ENCODE data around the gene PKNOX2. TPM values are rescaled to one million over a fixed set of nuclear protein-coding genes. Genes with fewer than 3 reads are reported as not detected.

PKNOX2 gene
- total RNA-seq, 2 experiments from 2014 or later = not detected

GRCh38 chr11:125200441-125200840 lies 35.9 kb downstream of the PKNOX2 start:
- ChIA-PET POLR2A (interaction anchor here (0.6 kb wide), 2 partner anchors 12 to 57 kb away, joined by 3 read pairs; no protein-coding TSS in a partner anchor), CTCF (ENCODE audit: unreplicated experiment) (no interaction called here)
- Histone ChIP-seq H4K20me1 (ENCODE audit: insufficient read depth, low read length) (no peaks in the 10 kb centered on the region), H3K4me1 (ENCODE audit: insufficient read depth, low read length, poor library complexity, severe bottlenecking) (no peaks in the 10 kb centered on the region), H3K9me2 (ENCODE audit: insufficient read depth, low read length) (no peaks in the 10 kb centered on the region), H3K27ac (ENCODE audit: low read depth, low read length, poor library complexity, severe bottlenecking) (no peak overlapping the region), H3K4me2 (ENCODE audit: low read length) (no peak overlapping the region), H3K36me3 (ENCODE audit: insufficient read depth, low read length) (no peaks in the 10 kb centered on the region), H2AFZ (ENCODE audit: low read length) (no peak overlapping the region), H3K9me3 (ENCODE audit: low read length) (no peaks in the 10 kb centered on the region), H3K4me3 (ENCODE audit: low read depth, low read length, poor library complexity, severe bottlenecking) (no peak overlapping the region), H3K79me2 (ENCODE audit: insufficient read depth, low read depth, low read length) (no peaks in the 10 kb centered on the region)
- intact Hi-C loops (cut with micrococcal nuclease; ENCODE audit: unreplicated experiment) = no loop called here
- DNase-seq (ENCODE audit: low spot score) = no peak
- TF ChIP-seq EZH2phosphoT487 (IDR thresholded peaks at IDR 0.05; ENCODE audit: borderline replicate concordance, low read depth, low read length) (no peak), CTCF (conservative IDR thresholded peaks at IDR 0.05; ENCODE audit: low read length) (no peak)
- BruUV-seq (replicated peaks) = no TSS peak

- CTCF ChIA-PET (ENCODE audit: unreplicated experiment) = no interaction called here
Observed at GRCh38 chr11:125201525-125202141, 37.1 kb downstream of the PKNOX2 start.

More at GRCh38 chr11:125201525-125202141, 37.1 kb downstream of the PKNOX2 start:
- POLR2A ChIA-PET = no interaction called here
- no peak for DNase-seq (ENCODE audit: low spot score)
- H3K4me1 ChIP-seq (ENCODE audit: insufficient read depth, low read length, poor library complexity, severe bottlenecking) = no peaks in the 10 kb centered on the region
- TF ChIP-seq EZH2phosphoT487 (IDR thresholded peaks at IDR 0.05; ENCODE audit: borderline replicate concordance, low read depth, low read length) (no peak), CTCF (conservative IDR thresholded peaks at IDR 0.05; ENCODE audit: low read length) (no peak)
- no peaks in the 10 kb centered on the region for H3K9me3 ChIP-seq (ENCODE audit: low read length)
- no peaks in the 10 kb centered on the region for H3K36me3 ChIP-seq (ENCODE audit: insufficient read depth, low read length)
- no peak overlapping the region for H2AFZ ChIP-seq (ENCODE audit: low read length)
- H3K27ac ChIP-seq (ENCODE audit: low read depth, low read length, poor library complexity, severe bottlenecking) = no peak overlapping the region
- H3K79me2 ChIP-seq (ENCODE audit: insufficient read depth, low read depth, low read length) = no peaks in the 10 kb centered on the region
- no peaks in the 10 kb centered on the region for H3K9me2 ChIP-seq (ENCODE audit: insufficient read depth, low read length)
- no peak overlapping the region for H3K4me3 ChIP-seq (ENCODE audit: low read depth, low read length, poor library complexity, severe bottlenecking)
- no peak overlapping the region for H3K4me2 ChIP-seq (ENCODE audit: low read length)
- no peaks in the 10 kb centered on the region for H4K20me1 ChIP-seq (ENCODE audit: insufficient read depth, low read length)
- no TSS peak for BruUV-seq (replicated peaks)
- intact Hi-C loops (cut with micrococcal nuclease; ENCODE audit: unreplicated experiment) = no loop called here

Data from OCI-LY7 (cell line).